22Rv1 (cell line): ENCODE measurements around the gene UNK.

Source experiments
- H3K27ac ChIP-seq: fragments of 450-650 bp; 2 replicates; pipeline ENCODE4 v1.5.1; 2017
- ZFX ChIP-seq: fragments of 450-650 bp; IDR thresholded peaks from 2 replicates; pipeline ENCODE4 v1.6.1; 2017; ENCODE audit warnings: antibody characterized with exemption, borderline replicate concordance
- TF ChIP-seq, protein P1 (sequence below): fragments of 450-650 bp; IDR thresholded peaks from 2 replicates; pipeline ENCODE4 v1.5.1; 2017; ENCODE audit warnings: mild to moderate bottlenecking

UNK gene

GRCh38 chr17:75779987-75780889 lies 4.4 kb upstream of the UNK start:
- TF ChIP-seq, protein P1, sequence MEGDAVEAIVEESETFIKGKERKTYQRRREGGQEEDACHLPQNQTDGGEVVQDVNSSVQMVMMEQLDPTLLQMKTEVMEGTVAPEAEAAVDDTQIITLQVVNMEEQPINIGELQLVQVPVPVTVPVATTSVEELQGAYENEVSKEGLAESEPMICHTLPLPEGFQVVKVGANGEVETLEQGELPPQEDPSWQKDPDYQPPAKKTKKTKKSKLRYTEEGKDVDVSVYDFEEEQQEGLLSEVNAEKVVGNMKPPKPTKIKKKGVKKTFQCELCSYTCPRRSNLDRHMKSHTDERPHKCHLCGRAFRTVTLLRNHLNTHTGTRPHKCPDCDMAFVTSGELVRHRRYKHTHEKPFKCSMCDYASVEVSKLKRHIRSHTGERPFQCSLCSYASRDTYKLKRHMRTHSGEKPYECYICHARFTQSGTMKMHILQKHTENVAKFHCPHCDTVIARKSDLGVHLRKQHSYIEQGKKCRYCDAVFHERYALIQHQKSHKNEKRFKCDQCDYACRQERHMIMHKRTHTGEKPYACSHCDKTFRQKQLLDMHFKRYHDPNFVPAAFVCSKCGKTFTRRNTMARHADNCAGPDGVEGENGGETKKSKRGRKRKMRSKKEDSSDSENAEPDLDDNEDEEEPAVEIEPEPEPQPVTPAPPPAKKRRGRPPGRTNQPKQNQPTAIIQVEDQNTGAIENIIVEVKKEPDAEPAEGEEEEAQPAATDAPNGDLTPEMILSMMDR: no peak
- no peak for TF ChIP-seq ZFX
- peak overlapping the region; percentile 99 for H3K27ac ChIP-seq

DNA sequence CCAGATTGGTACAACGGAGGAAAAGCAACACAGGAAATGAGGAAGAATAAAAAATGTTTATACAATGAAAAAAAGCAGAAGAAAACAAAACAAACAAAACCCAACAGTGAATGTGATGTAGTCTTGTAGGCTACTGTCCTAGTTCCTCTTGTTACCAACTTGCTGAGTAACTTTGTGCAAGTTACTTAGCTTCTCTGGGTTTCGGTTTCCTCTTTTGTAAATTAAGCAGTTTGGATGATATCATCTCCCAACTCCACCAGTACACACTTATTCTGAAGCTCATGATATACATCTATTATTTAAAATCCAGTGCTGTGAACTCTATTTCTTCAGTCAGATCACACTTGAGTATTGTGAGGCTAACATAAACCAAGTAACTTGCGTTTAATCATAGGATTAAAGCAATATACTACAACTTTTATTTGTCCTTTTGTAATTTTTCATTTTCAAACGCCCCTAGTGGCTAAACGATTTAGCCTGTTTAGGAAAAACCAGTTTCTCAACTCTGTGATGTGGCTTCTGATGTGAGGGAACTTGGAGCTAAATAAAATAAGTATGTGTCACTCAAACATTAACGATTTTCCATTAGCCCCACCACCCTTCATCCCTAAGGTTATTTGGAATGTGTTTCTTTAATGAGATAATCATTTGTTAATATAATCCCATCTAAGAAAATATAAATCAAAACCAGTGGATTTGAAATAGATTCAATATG lies 1.4 kb upstream of the UNK start:
- TF ChIP-seq ZFX: no peak
- TF ChIP-seq, protein P1: peak; percentile 86
- peak overlapping the region; percentile 99 for H3K27ac ChIP-seq

DNA sequence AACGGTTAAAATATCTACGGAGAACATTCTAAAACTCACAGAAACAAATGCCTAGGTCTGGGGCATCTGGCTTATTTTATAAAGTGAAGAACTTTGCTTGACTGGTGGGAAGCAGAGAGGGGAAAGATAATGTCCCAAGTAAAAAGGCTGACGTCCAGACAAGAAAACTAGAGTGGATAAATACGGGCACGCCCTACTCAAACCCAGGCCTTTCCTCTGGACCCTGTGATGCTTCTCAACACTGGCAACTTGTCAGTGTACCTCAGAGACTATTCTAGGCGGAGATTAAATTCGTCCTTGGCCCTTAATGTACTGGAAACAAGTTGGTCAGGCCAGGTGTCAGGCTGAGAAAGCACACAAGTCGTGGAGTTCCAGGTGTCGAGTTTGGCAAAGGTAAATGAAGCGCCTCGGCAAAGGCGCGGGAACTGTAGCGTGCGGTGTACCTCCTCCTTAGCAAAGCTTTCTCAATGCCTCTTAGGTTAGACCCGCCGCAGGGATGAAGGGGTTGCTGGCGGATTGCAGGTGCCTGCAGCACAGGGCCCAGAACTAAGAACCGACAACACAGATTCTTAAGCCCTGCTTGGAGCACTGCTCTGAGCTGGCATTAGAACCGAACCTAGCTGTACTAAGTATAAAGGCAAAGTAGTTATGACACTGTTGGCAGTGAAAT lies 668 bp upstream of the UNK start:
- TF ChIP-seq, protein P1: no peak
- no peak for TF ChIP-seq ZFX
- peak overlapping the region; percentile 99 for H3K27ac ChIP-seq

DNA sequence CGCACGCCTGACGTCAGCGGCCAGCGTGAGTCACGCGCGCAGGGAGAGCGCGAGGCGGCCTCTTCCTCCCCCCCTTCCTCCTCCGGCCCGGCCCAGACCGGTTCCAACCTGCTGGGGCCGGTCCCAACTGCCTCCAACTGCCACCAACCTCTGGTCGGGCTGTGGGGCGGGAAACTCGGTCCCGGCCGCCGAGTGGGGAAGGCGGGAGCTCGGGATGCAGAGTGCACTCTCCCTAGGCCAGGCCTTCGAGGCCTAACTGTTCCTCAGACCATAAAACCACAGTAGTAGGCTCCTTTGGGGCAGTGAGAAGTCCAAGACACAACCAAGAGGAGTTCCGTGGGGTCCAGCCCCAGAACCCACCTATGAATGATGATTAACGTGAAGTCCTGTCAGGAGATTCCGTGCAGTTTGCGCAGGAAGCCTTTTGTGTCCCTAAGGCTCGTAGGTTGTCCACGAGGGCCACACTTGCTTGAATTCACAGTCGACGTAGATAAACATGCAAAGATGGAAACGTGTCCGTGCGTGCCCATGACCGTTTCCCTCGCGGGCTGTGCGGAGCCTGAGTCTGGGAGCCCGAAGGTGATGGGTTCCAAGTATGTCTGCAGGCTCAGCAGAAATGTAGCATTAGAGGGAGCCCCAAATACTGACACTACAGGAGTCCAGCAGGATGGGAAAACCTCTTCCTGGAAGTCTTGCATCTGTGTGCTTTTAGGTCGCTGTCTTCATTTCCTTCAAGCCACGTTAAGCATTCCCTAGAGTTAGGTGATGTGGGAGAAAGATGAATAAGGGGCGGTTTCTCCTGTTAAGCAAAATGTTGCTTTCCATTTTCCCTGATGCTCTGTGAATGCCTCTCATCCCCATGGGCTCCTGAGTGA lies 647 bp downstream of the UNK start:
- TF ChIP-seq ZFX: no peak
- TF ChIP-seq, protein P1: no peak
- peak overlapping the region; percentile 99 for H3K27ac ChIP-seq

DNA sequence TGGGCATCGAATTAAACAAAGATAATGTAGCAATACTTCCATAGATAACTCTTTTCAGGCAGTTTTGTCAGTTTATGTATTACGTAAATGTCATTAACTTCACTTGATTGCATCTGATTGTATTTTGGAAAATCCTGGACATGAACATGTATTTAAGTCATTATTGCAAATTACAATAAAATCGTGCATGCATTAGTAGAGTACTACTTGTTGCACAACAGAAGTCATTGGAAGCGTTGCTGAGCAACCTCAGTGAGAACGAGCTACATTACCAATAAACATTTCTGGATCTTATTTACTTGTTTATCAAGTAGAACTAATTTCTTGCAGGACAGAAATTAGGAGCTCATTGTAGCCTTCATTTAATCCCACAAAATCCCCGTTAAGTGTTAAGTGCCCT lies 6.6 kb downstream of the UNK start:
- no peak overlapping the region for H3K27ac ChIP-seq
- TF ChIP-seq, protein P1: no peak
- no peak for TF ChIP-seq ZFX

GRCh38 chr17:75793460-75793859 lies 8.9 kb downstream of the UNK start:
- TF ChIP-seq ZFX: no peak
- TF ChIP-seq, protein P1: no peak
- H3K27ac ChIP-seq: no peak overlapping the region
